Tibial nerve (tissue), 3 donors: ENCODE measurements around the gene PTPRF.

Experiments used
- CTCF ChIP-seq, 5 experiments: fragments of 200-600 bp in 3 of 5; fragments of 450-650 bp in 2 of 5; sonication (generic) in 3 of 5; IDR thresholded peaks; one replicate each; pipeline ENCODE4 v1.5.1; 2016 to 2019; ENCODE audit warnings: antibody characterized with exemption in 5 of 5, mild to moderate bottlenecking in 3 of 5, moderate library complexity in 2 of 5
- POLR2A ChIP-seq, 2 donors: fragments of 450-650 bp; IDR thresholded peaks; one replicate each; pipeline ENCODE4 v1.6.1; 2017; ENCODE audit warnings: antibody characterized with exemption in 2 of 2, mild to moderate bottlenecking in 2 of 2, moderate library complexity in 2 of 2

GRCh38 chr1:43659212-43660166, 128.8 kb downstream of the PTPRF start:
- no peak for TF ChIP-seq CTCF (IDR thresholded peaks at IDR 0.05)
- no peak for TF ChIP-seq POLR2A (IDR thresholded peaks at IDR 0.05)
